Osteocyte (in vitro differentiated cells): Measurements from ENCODE around the gene SRSF6. TPM values are rescaled to one million over a fixed set of nuclear protein-coding genes. Genes with fewer than 3 reads are reported as not detected.
A peak's percentile ranks its signal among the peaks of the same experiment; 100 is the strongest.
"Not testable (repeated sequence)": the region's sequence is repeated elsewhere in the genome, so short reads cannot be mapped to it uniquely, and the experiment has no call there.

Source experiments
- DNase-seq: peaks from one replicate; pipeline ENCODE4 v3.0.0; 2021; ENCODE audit warnings: mixed read lengths; ENCODE audit not compliant: unreplicated experiment; ENCODE audit errors: extremely low spot score
- H3K27ac Mint-ChIP-seq: one replicate; pipeline ENCODE4 v1.8.0; 2021; ENCODE audit warnings: mild to moderate bottlenecking, mixed read lengths; ENCODE audit not compliant: unreplicated experiment
- H3K27me3 Mint-ChIP-seq: one replicate; pipeline ENCODE4 v1.8.0; 2021; ENCODE audit warnings: mixed read lengths; ENCODE audit not compliant: unreplicated experiment
- H3K36me3 Mint-ChIP-seq: one replicate; pipeline ENCODE4 v1.8.0; 2021; ENCODE audit warnings: mixed read lengths; ENCODE audit not compliant: unreplicated experiment
- H3K4me1 Mint-ChIP-seq: one replicate; pipeline ENCODE4 v1.8.0; 2021; ENCODE audit warnings: mixed read lengths; ENCODE audit not compliant: unreplicated experiment
- H3K4me3 Mint-ChIP-seq: one replicate; pipeline ENCODE4 v1.8.0; 2021; ENCODE audit warnings: mild to moderate bottlenecking, moderate library complexity, mixed read lengths; ENCODE audit not compliant: unreplicated experiment
- H3K9me3 Mint-ChIP-seq: one replicate; pipeline ENCODE4 v1.8.0; 2021; ENCODE audit warnings: mixed read lengths; ENCODE audit not compliant: unreplicated experiment
- CTCF ChIP-seq: fragments of 200-600 bp; sonication (generic); IDR thresholded peaks from 2 replicates; pipeline ENCODE4 v1.5.0; 2021; ENCODE audit warnings: antibody characterized with exemption, mild to moderate bottlenecking, moderate library complexity
- total RNA-seq: library from RNA; stranded (reverse); gene quantifications from 2 replicates; pipeline ENCODE4 v1.2.1, GENCODE V29; 2021

The SRSF6 gene
- total RNA-seq, 1 donor from 2014 or later: 200 TPM

GRCh38 chr20:43448748-43449535 is 8.8 kb upstream of the SRSF6 start:
- Mint-ChIP-seq H3K4me3 (no peak overlapping the region), H3K27me3 (peaks cover 23% of the 10 kb centered on the region), H3K9me3 (no peaks in the 10 kb centered on the region), H3K36me3 (no peaks in the 10 kb centered on the region), H3K27ac (no peak overlapping the region), H3K4me1 (no peaks in the 10 kb centered on the region)
- DNase-seq: no peak
- TF ChIP-seq CTCF: peak; percentile 71

- Mint-ChIP-seq H3K36me3 (no peaks in the 10 kb centered on the region), H3K4me1 (no peaks in the 10 kb centered on the region), H3K4me3 (no peak overlapping the region), H3K27ac (no peak overlapping the region), H3K27me3 (peaks cover 30% of the 10 kb centered on the region), H3K9me3 (no peaks in the 10 kb centered on the region)
- TF ChIP-seq CTCF: no peak
- no peak for DNase-seq
These were observed 6.6 kb upstream of the SRSF6 start for GRCh38 chr20:43450841-43451799.

- H3K9me3 Mint-ChIP-seq: no peaks in the 10 kb centered on the region
- H3K4me3 Mint-ChIP-seq: no peak overlapping the region
- H3K4me1 Mint-ChIP-seq: peaks cover 6% of the 10 kb centered on the region
- no peak overlapping the region for H3K27ac Mint-ChIP-seq
- no peaks in the 10 kb centered on the region for H3K36me3 Mint-ChIP-seq
- no peak for DNase-seq
- peaks cover 30% of the 10 kb centered on the region for H3K27me3 Mint-ChIP-seq
- TF ChIP-seq CTCF: no peak
These were observed 5.1 kb upstream of the SRSF6 start for GRCh38 chr20:43452404-43453126.

GRCh38 chr20:43456252-43456651 is 1.4 kb upstream of the SRSF6 start:
- H3K27ac Mint-ChIP-seq, H3K27me3 Mint-ChIP-seq, DNase-seq, H3K9me3 Mint-ChIP-seq: not testable (repeated sequence)
- Mint-ChIP-seq H3K36me3 (peaks cover 19% of the 10 kb centered on the region), H3K4me1 (peaks cover 31% of the 10 kb centered on the region), H3K4me3 (peak overlapping the region; percentile 85)

GRCh38 chr20:43456809-43457639 is 672 bp upstream of the SRSF6 start:
- TF ChIP-seq CTCF: no peak
- H3K9me3 Mint-ChIP-seq: no peaks in the 10 kb centered on the region
- peaks cover 27% of the 10 kb centered on the region for H3K36me3 Mint-ChIP-seq
- H3K4me1 Mint-ChIP-seq: peaks cover 38% of the 10 kb centered on the region
- H3K27ac Mint-ChIP-seq: peak overlapping the region; percentile 99
- peak overlapping the region; percentile 85 for H3K4me3 Mint-ChIP-seq
- peaks cover 10% of the 10 kb centered on the region for H3K27me3 Mint-ChIP-seq
- DNase-seq: peak; percentile 92
